G401.6 (cell line): ENCODE results near the gene OIT3.

Experiments used
- FAIRE-seq: peaks from 2 replicates; lab custom pipeline; 2012; peaks lifted over from hg19 to GRCh38; lab: Jason Lieb, UNC

Gene OIT3

DNA sequence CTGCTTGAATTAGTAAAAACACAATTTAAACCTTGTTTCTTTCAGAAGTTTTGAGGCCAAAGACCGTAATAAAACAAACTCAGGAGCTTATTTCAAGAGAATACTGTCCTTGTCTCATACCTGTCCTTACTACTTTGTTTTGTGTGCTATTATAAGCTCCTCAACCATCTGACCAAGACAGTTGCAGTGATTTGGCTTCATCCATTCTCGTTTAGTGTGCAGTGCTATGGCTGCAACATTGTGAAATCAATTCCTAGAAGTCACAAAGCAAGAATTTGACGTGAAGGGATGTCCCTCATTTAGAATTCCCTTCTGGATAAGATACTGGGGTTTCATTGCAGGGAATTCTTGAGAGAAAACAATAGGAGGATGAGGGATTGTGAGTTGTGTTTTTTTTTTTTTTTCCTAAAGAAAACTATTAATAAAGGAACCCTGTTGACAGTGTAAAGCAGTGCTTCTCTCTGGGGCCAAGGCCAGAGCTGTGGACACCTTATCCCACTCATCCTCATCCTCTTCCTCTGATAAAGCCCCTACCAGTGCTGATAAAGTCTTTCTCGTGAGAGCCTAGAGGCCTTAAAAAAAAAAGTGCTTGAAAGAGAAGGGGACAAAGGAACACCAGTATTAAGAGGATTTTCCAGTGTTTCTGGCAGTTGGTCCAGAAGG lies at the start of gene OIT3:
TSS of gene OIT3 (plus strand) at position 604 of the 663 bp plus-strand sequence. CDS start 60 bp downstream, outside the sequence.
- FAIRE-seq = no peak

DNA sequence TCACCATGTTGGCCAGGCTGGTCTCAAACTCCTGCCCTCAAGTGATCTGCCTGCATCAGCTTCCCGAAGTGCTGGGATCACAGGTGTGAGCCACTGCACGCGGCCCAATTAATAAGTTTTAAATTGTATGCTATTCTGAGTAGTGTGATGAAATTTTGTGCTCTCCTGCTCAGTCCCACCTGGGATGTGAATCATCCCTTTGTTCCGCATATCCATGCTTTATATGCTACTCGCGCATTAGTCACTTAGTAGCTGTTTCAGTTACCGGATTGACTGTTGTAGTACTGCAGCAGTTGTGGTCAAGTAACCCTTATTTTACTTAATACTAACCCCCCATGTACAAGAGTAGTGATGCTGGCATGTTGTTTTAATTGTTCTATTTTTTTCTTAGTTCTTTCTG lies 47.3 kb upstream of the OIT3 start:
- FAIRE-seq = no peak

DNA sequence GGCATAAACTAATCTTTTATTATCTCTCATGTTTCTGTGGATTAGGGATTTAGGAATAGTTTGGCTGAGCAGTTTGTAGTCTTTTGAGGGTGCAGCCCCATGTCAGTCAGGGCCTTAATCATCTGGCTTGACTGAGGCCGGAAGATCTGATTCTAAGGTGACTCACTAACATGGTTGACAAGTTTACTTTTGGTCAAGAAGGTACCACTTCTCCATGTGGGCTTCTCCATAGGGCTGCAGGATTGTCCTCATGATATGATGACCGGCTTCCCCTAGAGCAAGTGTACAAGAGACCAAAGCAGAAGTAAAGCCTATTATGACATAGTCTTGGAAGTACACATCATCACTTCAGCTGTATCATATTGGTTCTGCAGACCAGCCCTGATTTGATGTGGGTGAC lies 45.9 kb upstream of the OIT3 start:
- no peak for FAIRE-seq

DNA sequence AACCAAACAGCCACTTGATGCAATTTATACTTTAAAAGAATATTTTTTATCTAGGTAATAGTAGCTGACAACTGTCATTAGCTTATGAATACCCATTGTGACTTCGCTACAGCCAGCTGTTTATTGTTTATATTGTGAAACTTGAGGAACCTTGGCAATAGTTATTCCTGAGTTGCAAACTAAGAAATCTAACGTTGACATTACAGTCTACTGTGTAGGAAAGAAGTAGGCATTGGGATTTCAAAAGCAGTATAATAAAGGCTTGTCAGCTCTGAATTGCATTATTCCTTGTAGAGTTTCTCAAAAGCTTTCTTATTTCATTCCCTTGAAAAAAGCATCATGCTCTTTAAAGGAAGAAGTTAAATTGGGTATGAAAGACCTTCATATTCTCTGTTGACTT lies 42.7 kb upstream of the OIT3 start:
- no peak for FAIRE-seq

DNA sequence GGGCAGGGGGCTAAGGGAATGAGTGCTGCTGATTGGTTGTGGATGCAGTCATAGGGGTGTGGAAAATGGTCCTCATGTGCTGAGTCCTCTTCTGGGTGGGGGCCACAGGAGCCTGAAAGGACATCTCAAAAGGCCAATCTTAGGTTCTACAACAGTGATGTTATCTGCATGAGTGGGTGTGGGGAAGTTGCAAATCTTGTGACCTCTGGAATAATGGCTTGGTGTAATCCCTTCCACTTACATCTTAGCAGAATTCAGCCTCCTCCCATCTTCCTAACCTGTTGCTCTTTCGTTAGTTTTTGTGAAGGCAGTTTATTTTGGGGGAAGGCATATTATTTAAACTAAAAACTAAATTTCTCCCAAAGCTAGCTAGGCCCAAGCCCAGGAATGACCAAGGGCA lies 42.0 kb upstream of the OIT3 start:
- FAIRE-seq = no peak

DNA sequence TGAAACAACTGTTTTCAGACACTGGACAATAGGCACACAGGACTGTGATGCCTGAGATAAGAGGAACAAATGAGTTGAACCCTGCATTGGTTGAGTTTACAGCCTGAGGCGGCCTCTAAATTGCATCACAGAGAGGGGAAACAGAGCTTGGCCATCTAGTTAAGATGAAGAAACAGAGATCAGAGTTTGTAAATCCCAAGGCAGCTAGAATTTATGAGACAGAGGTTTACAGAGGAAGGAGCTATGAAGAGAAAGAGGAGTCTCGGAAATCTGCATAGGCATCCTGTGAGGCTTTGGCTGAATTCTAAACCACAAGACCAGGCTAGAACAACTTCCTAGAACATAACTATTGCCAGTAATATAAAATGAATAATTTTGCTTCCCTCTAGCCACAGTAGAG lies 41.0 kb upstream of the OIT3 start:
- FAIRE-seq = no peak

DNA sequence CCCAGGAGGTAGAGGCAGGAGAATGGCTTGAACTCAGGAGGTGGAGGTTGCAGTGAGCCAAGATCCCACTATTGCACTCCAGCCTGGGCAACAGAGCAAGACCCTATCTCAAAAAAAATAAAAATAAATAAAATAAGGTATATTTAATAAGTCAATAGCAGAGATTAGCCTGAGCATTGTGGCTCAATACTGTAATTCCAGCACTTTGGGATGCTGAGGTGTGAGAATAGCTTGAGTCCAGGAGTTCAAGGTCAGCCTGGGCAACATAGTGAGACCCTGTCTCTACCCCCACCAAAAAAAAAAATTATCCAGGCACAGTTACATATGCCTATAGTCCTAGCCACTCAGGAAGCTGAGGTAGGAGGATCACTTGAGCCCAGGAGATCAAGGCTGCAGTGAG lies 38.4 kb upstream of the OIT3 start:
- no peak for FAIRE-seq

DNA sequence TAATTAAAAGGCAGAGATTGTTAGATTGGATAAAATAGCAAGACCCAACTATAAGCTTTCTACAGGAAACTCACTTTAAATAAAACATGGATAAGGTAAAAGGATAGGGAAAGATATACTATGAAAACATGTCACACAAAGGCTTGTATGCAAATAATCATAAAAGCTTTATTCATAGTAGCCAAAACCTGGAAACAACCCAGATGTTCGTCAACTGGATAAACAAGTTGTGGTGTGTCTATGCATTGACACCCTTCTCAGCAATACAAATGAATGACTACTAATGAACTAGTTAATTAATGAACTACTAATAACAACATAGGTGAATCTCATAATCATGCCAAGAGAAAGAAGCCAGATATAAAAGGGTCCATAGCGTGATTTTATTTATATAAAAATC lies 37.7 kb upstream of the OIT3 start:
- no peak for FAIRE-seq

DNA sequence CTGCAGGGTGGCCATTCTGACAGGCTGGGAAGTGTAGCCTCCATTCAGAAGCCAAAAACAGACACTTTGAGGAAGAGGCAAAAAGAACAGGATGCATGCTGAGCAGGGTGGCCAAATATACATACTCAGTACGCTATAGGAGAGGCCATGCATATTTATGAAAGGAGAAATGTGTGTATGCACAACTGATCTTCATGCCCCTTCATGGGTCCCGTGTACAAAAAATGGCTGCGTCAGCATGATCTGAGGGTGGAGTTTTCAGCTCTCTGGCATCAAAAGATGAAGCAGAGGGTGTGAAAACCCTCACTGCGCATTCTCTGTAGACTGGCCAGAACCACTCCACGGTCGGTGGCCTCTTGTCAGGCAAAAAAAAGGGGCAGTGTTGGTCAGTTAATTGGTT lies 35.5 kb upstream of the OIT3 start:
- no peak for FAIRE-seq

DNA sequence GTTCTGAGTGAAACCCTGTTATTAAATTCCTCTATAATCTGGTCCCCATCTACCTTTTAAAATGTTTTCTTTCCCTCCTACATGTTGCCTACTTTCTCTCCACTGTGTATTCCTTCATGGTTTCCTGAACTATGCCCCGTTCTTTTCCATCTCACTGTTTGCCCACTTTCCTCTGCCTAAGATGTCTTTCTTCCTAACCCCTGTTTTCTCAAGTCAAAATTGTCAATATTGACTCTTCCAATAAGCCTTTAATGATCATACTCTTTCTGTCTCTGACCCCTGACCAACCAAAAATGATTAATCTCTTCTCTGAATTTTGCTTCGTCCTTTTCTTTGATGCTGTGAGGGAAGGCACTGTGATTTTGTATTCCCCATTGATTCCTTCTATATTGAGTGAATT lies 30.6 kb upstream of the OIT3 start:
- no peak for FAIRE-seq

DNA sequence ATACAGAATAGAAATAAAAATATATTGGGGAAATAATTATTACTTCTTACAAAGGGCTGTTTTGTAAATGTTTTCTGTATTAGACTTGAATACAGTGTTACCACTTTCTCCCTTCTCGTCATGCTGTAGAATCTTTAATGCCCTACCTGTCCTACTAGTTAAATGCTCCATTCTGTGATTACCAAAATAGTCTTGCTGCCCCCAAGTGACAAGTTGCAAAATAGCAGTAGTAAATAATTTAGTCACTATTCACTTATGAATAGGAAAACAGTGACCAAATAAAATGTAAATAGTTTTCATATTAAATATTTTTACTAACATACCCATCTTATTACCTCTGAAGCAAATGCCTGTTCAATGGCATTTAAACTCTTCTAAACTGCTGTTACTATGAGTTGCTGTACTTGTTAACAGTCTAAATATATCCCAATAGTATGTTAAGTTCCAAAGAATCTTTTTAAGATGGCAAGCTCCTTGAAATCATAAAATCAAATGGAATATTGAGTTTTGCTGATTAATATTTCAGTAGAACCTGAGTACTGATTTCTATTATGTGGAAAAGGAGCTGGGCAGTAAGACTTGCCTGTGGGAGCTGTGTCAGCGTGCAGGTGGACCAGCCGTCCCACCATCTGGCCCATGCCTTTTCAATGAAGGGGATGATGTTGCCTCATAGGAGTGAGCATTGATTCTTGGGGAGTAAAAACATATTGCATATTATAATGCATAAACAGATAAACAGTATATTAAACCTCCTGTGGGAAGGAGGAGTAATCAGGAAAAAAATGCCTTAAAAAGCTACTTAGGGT lies 18.1 kb upstream of the OIT3 start:
- peak; percentile 98 for FAIRE-seq

DNA sequence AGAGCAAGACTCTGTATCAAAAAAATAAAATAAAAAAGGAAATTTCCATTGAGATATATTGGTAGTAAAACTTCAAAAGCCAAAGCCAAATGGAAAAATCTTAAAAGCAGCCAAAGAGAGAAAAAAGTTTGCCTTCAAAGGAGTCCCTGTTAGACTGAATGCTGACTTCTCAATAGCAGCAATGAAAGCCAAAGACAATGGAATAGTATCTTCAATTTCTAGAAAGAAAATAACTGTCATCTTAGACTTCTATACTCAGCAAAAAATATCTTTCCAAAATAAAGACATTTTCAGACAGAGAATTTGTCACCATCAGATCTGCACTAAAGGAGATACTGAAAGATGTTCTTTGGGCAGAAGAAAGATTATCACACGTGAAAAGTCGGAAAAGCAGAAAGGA lies 14.3 kb upstream of the OIT3 start:
- no peak for FAIRE-seq

DNA sequence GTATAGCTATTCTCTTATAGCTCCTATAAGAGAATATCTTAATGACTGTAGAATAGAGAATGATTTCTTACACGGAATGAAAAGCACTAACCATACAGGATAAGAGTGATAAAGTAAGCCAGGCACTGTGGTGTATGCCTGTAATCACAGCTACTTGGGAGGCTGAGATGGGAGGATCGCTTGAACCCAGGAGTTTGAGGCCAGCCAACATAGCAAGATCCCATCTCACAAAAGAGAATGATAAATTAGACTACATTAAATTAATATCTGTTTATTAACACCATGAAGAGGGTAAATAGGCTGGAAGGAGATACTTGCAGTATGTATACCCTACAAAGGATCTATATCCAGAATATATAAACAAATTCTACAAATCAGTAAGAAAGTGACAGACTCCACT lies 12.2 kb upstream of the OIT3 start:
- FAIRE-seq = no peak

DNA sequence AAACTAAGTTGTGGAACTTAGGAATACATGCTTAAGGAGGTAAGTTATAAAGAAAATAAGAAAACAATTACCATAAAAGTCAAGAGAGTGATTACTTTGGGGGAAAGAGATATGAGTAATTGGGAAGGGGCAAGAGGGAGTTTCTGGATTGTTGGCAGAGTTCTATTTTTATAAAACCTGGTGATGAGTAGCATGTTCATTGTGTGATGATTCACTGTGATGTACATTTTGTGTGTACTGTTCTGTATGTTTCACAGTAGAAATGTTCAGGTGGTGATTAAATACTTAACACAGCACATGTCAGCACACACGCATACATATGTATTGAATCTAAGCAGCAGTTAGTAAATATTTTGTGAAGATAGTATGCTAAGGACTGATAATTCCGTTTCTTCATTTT lies 9.7 kb upstream of the OIT3 start:
- no peak for FAIRE-seq

DNA sequence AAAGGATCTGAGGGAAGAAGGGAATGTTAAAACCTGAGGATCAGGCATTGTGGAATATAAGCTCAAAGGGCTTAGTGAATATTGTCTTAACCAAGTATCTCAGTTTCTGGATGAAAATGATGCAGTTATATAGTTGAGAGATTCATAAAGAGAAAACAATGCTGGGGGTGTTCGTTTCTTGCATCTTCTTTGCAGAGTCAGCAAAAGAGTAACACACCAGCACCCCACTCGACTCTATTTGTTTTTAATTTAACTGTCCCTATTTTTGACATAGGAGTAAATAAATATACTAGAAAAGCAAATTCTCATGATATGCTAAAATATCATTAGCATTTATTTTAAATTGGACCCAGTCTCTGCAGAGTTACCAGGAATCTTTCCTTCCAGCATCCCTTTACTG lies 7.6 kb upstream of the OIT3 start:
- no peak for FAIRE-seq

DNA sequence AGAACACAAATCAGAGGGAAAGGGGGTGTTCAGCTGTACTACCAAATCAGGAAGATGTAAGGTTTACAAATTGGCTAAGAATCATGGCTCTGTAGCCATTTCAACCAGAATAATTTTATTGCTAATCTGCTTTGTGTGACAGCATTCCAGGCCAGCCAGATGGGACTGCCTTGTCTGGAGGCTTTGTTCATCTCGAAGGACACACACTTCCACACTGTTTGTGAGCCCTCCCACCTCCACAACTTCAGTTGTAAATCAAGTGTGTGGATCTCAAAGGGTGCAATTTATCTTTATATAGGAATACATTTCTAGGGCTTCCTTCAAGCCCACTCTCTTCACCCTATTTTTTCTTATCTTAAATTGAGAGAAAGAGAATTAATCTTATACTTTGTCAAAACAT lies 6.9 kb upstream of the OIT3 start:
- FAIRE-seq = no peak

DNA sequence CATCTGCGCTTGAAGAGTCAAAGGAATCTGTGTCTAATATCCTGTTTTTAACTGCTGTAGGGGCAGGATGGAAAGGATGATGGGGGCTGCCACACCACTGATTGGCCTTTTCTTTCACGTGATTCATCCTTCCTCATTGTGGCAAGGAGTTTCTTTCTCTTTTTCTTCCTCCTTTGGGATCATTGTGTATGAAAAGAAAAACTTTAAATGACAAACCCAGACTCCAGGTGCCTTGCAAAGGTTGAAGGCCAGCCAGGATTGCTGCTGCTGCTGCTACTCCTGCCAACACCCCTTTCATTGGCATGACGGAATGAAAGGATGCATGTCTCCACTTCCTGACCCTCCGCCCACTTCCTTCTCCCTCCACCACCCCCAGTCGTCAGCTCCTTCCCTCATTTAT lies 6.5 kb upstream of the OIT3 start:
- no peak for FAIRE-seq

DNA sequence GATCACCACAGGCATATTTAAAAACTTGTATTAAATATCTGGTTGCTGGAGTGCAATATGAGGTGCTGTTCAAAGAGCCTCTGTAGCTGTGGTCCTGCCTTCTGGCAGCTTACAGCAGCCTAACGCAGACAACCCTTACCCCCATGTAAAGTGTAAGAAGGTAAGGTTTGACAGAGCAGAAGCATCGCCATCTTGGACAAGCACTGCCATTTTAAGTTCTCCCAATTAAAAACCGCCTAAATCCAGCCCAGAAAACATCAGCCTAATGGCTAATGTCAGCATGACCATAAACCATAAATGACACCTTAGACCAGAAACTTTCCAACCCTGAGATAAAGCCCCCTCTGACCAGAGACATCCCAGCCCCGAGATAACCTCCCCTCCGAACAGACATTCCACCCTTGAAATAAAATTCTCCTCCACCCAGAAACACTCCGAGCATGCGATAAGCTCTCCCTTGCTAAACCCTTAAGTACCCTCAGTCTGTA lies 5.3 kb upstream of the OIT3 start:
- FAIRE-seq = no peak

DNA sequence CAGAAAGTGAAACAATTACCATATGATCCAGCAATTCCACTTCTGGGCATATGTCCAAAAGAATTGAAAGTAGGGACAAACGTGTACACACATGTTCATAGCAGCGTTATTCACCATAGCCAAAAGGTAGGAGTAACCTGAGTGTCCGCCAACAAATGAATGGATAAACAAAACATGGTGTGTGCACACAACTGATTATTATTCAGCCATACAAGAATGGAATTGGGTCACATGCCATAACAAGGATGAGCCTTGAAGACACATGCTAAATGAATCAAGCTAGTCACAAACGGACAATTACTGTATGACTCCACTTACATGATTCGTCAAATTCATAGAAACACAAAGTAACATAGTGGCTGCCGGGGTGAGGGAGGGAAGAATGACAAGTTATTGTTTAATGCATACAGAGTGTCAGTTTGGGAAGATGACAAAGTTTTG lies 4.1 kb upstream of the OIT3 start:
- no peak for FAIRE-seq

DNA sequence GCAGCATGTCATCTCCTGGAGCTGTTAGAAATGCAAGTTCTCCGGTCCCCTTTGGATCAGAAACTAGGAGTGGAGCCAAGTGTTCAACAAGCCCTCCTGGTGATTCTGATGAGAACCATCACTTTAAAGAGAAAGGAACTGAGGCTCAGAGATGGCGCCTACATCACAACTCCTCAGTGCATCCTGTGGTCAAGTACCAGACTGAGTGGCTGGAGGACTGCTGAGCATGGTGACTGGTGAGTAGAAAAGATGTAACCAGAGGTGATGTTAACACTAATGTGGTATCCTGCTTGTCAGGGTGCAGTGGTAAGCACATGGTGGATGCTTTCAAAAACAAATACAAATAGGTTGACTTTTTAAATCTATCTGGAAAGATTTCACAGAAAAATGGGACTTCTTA lies 3.5 kb upstream of the OIT3 start:
- FAIRE-seq = no peak

DNA sequence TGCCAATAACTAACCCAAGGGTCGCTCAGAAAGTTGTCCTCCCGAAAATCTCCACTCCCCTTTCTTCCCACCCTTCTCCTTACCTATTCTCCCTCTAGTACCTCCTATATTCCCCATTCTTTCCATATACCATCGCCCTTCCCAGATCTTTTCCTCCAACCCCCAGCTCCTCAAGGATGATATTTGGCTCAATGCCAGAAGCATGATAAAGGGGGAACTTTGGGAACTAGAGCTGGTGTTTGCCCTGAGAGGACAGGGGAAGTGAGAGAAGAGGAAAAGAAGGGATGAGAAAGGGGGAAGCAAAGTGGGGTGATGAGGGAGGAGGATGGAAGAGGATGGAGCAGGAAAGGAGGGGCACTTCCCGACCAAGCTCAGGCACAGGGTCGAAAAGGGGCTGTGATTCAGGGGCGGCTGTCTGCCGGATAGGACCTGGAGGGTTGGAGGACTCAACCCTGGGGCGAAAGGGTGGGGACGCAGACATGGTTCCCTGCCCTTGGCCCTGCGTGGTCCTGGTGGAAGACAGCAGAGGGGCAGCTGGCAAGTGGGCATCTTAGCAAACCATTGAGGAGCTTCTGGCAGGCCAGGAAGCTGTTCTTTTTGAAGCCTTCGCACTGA lies 1.8 kb downstream of the OIT3 start:
- FAIRE-seq = no peak

DNA sequence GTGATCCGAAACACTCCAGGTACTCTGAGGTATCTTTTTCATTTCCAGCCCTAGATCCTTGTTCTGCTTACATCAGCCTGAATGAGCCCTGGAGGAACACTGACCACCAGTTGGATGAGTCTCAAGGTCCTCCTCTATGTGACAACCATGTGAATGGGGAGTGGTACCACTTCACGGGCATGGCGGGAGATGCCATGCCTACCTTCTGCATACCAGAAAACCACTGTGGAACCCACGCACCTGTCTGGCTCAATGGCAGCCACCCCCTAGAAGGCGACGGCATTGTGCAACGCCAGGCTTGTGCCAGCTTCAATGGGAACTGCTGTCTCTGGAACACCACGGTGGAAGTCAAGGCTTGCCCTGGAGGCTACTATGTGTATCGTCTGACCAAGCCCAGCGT lies 5.1 kb downstream of the OIT3 start:
- no peak for FAIRE-seq

DNA sequence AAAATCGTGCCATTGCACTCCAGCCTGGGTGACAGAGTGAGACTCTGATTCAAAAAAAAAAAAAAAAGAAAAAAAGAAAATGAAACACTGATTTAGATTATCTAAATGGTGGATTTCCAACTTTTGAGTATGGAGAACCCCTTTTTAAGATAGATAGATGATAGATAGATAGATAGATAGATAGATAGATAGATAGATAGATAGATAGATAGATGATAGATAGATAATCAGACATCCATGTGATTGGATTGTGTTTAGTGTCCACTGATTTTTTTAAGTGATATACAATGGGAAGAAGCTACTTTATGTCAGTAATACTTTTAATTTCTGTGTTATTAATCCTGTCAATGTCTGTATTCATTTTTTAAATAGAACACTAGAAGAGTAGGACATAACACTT lies 6.0 kb downstream of the OIT3 start:
- no peak for FAIRE-seq
